BLaER1 treated with 17β-estradiol and CSF1 and Interleukin-3, amounts not matched to agents 10 nM and 100 nM (cell line): Measurements from ENCODE around the gene DNM2.
A peak's percentile ranks its signal among the peaks of the same experiment; 100 is the strongest.
"Not testable (repeated sequence)": the region's sequence is repeated elsewhere in the genome, so short reads cannot be mapped to it uniquely, and the experiment has no call there.

ENCODE experiments used
- H3K27ac ChIP-seq, 11 experiments: shearing (Covaris generic); formaldehyde crosslinking; 2 replicates each; pipeline ENCODE4 v1.8.1; 2022
- H3K27me3 ChIP-seq, 11 experiments: shearing (Covaris generic); formaldehyde crosslinking; 2 replicates each; pipeline ENCODE4 v1.8.1; 2022
- H3K36me3 ChIP-seq, 11 experiments: shearing (Covaris generic); formaldehyde crosslinking; 2 replicates each; pipeline ENCODE4 v1.8.1; 2022
- H3K4me1 ChIP-seq, 10 experiments: shearing (Covaris generic); formaldehyde crosslinking; 2 replicates each; pipeline ENCODE4 v1.8.1; 2022
- H3K4me2 ChIP-seq, 11 experiments: shearing (Covaris generic); formaldehyde crosslinking; 2 replicates each; pipeline ENCODE4 v1.8.1; 2022
- H3K4me3 ChIP-seq, 10 experiments: shearing (Covaris generic); formaldehyde crosslinking; 2 replicates each; pipeline ENCODE4 v1.8.1; 2022
- H3K9ac ChIP-seq, 11 experiments: shearing (Covaris generic); formaldehyde crosslinking; 2 replicates each; pipeline ENCODE4 v1.8.1; 2022
- H3K9me3 ChIP-seq, 11 experiments: shearing (Covaris generic); formaldehyde crosslinking; replicated peaks in 1 of 11; 2 replicates each; pipeline ENCODE4 v1.8.1; 2022
- H4K20me1 ChIP-seq, 11 experiments: shearing (Covaris generic); formaldehyde crosslinking; 2 replicates each; pipeline ENCODE4 v1.8.1; 2022
- Cebpa-rat ChIP-seq, 11 experiments: shearing (Covaris generic); IDR thresholded peaks; 2 replicates each; pipeline ENCODE4 v1.8.1; 2022

The DNM2 gene

DNA sequence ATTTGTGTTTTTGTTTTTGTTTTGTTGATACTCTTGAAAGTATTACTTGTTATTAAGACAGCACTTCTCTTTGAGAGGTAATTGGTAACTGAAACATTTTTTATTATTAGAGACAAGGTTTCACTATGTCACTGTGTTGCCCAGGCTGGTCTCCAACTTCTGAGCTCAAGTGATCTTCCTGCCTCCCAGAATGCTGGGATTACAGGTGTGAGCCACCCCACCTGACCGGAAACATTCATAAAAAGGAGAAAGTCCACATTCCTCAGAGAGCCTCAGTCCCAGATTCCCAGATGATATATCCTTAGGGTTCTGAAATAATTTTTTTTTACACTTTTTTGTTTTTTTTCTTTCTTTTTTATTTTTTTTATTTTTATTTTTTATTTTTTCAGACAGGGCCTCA lies 156.1 kb downstream of the DNM2 start:
- TF ChIP-seq Cebpa-rat (IDR thresholded peaks at IDR 0.05) = no peak
- Histone ChIP-seq H3K9me3 (no peaks in the 10 kb centered on the region), H3K27ac (peak overlapping the region in 4 of 11 experiments; percentile 17 to 40 (median 25); a peak in 3 of 22 replicates), H3K4me3 (peak overlapping the region in 2 of 10 experiments; percentile 75 to 81; a peak in 2 of 20 replicates), H4K20me1 (peaks cover 2 to 66% (median 46%) of the 10 kb centered on the region in 11 experiments; a peak in 18 of 22 replicates), H3K36me3 (peaks cover 0 to 22% (median 8%) of the 10 kb centered on the region in 11 experiments; a peak in 11 of 22 replicates), H3K4me2 (peak overlapping the region; percentile 78 to 98 (median 95); a peak in 20 of 22 replicates), H3K9ac (peak overlapping the region in 7 of 11 experiments; percentile 5 to 96 (median 34); a peak in 6 of 22 replicates), H3K4me1 (peaks cover 73 to 82% (median 78%) of the 10 kb centered on the region in 10 experiments), H3K27me3 (no peaks in the 10 kb centered on the region)

DNA sequence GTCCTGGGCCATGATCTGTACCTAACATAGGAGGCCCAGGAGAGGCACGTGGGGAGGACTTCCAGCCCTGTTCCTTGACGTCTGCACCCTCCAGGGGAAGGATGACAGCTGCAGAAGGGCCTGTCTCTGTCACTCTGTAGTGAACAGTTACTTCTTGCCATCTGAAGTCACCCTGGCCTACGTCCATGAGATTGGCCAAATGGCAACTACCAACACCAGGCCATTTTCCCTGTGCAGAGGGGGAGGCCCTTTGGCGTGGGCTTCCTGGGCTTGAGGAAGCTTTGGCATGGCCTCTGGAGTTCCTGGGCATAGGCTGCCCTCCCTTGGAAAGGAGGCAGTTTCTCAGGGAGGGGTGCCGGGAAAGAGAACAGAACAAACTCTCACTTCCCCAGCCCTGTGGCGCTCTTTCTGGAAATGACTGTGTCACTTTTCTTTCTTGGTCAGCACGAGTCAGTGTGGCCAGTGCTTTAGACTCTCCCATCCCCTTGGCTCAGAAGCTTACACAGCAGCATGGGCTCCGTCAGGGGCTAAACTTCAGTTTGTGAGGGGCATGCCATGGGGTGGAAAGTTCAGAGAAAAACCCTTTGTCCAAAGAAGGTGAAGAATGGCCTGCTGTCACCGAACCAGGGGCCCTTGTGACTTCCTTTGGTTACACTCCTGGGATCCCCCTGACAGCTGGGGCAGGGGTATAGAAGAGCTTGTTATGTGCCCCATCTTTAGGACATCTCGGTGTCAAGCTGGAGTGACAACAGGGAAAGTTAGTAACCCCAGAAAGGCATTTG lies 158.8 kb downstream of the DNM2 start:
- H3K9me3 ChIP-seq = no peaks in the 10 kb centered on the region
- H3K27me3 ChIP-seq = no peaks in the 10 kb centered on the region
- H3K9ac ChIP-seq = peak overlapping the region; percentile 16 to 96 (median 68); a peak in 21 of 22 replicates
- H3K36me3 ChIP-seq = peaks cover 8 to 36% (median 18%) of the 10 kb centered on the region in 11 experiments; a peak in 16 of 22 replicates
- H3K27ac ChIP-seq = peak overlapping the region; percentile 51 to 84 (median 72); a peak in 21 of 22 replicates
- TF ChIP-seq Cebpa-rat (IDR thresholded peaks at IDR 0.05) = no peak
- peak overlapping the region in 6 of 10 experiments; percentile 11 to 30 (median 19); a peak in 6 of 20 replicates for H3K4me3 ChIP-seq
- peaks cover 28 to 92% (median 71%) of the 10 kb centered on the region in 11 experiments; a peak in 21 of 22 replicates for H4K20me1 ChIP-seq
- peak overlapping the region; percentile 56 to 97 (median 77) for H3K4me2 ChIP-seq
- H3K4me1 ChIP-seq = peaks cover 88 to 92% (median 89%) of the 10 kb centered on the region in 10 experiments

DNA sequence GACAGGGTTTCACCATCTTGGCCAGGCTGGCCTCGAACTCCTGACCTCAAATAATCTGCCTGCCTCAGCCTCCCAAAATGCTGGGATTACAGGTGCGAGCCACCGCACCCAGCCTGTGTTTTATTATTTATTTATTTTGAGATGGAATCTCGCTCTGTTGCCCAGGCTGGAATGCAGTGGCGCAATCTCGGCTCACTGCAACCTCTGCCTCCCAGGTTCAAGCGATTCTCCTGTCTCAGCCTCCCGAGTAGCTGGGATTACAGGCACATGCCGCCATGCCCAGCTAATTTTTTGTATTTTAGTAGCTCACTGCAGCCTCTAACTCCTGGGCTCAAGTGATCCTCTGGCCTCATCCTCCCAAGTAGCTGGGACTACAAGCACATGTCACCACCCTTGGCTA lies 159.7 kb downstream of the DNM2 start:
- peak overlapping the region; percentile 51 to 84 (median 72) for H3K27ac ChIP-seq

DNA sequence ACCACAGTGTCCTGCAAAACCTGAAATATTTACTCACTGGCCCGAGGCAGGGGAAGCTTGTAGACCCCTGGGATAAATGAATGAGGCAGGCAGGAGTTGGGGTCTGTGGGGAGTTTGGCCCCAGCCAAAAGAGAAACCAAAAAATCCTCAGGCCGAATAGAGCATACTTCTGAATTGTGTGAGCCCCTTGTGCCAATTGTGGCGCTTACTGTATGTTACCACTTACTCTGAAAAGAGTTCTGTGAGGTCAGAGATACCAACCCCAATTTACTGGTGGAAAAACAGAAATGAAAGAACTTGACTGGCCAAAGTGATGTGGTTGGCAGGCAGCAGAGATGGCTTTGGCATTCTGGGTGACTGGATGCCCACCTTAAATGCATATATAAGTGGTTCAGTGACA lies 160.4 kb downstream of the DNM2 start:
- Histone ChIP-seq H4K20me1 (peaks cover 44 to 100% (median 80%) of the 10 kb centered on the region in 11 experiments), H3K9me3 (no peaks in the 10 kb centered on the region), H3K27me3 (no peaks in the 10 kb centered on the region), H3K27ac (peak overlapping the region; percentile 51 to 84 (median 72)), H3K9ac (peak overlapping the region; percentile 40 to 96 (median 67); a peak in 21 of 22 replicates), H3K4me2 (peak overlapping the region; percentile 56 to 97 (median 77)), H3K36me3 (peaks cover 17 to 49% (median 27%) of the 10 kb centered on the region in 11 experiments; a peak in 19 of 22 replicates), H3K4me3 (peak overlapping the region in 5 of 10 experiments; percentile 4 to 17 (median 13); a peak in 5 of 20 replicates), H3K4me1 (peaks cover 83 to 91% (median 89%) of the 10 kb centered on the region in 10 experiments)
- no peak for TF ChIP-seq Cebpa-rat (IDR thresholded peaks at IDR 0.05)

More for the DNA sequence above, 159.7 kb downstream of the DNM2 start:
- peak overlapping the region in 4 of 10 experiments; percentile 4 to 24 (median 15); a peak in 2 of 20 replicates for H3K4me3 ChIP-seq
- peaks cover 11 to 42% (median 21%) of the 10 kb centered on the region in 11 experiments; a peak in 18 of 22 replicates for H3K36me3 ChIP-seq
- H3K9me3 ChIP-seq, H3K27me3 ChIP-seq: not testable (repeated sequence)
- H3K4me1 ChIP-seq = peaks cover 88 to 97% (median 96%) of the 10 kb centered on the region in 10 experiments
- peaks cover 38 to 100% (median 77%) of the 10 kb centered on the region in 11 experiments for H4K20me1 ChIP-seq
- peak overlapping the region; percentile 56 to 97 (median 77) for H3K4me2 ChIP-seq
- H3K9ac ChIP-seq = peak overlapping the region; percentile 40 to 96 (median 67); a peak in 21 of 22 replicates
